Thoracic aorta endothelial cell (primary cell): ENCODE measurements around the gene FHDC1. TPM values are rescaled to one million over a fixed set of nuclear protein-coding genes. Genes with fewer than 3 reads are reported as not detected.

Experiments
- total RNA-seq: library from RNA; depleted of rRNA; stranded (reverse); fragments of >200 nt; gene quantifications from 2 replicates; pipeline ENCODE4 v1.2.3, GENCODE V29; 2012

The FHDC1 gene, protein sequence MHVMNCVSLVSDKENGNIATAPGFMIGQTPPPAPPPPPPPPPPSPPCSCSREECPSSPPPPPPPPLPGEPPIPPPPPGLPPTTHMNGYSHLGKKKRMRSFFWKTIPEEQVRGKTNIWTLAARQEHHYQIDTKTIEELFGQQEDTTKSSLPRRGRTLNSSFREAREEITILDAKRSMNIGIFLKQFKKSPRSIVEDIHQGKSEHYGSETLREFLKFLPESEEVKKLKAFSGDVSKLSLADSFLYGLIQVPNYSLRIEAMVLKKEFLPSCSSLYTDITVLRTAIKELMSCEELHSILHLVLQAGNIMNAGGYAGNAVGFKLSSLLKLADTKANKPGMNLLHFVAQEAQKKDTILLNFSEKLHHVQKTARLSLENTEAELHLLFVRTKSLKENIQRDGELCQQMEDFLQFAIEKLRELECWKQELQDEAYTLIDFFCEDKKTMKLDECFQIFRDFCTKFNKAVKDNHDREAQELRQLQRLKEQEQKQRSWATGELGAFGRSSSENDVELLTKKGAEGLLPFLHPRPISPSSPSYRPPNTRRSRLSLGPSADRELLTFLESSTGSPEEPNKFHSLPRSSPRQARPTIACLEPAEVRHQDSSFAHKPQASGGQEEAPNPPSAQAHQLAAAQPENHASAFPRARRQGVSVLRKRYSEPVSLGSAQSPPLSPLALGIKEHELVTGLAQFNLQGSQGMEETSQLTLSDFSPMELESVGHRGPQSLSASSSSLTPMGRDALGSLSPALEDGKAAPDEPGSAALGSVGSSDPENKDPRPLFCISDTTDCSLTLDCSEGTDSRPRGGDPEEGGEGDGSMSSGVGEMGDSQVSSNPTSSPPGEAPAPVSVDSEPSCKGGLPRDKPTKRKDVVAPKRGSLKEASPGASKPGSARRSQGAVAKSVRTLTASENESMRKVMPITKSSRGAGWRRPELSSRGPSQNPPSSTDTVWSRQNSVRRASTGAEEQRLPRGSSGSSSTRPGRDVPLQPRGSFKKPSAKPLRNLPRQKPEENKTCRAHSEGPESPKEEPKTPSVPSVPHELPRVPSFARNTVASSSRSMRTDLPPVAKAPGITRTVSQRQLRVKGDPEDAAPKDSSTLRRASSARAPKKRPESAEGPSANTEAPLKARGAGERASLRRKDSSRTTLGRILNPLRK
- 0.07 and 0.13 TPM in 2 replicates for total RNA-seq

GRCh38 chr4:152935631-152936445 is at the start of gene FHDC1:
Gene FHDC1, plus strand, starts transcription at chr4:152936323. Its CDS starts 6,735 bp downstream, at chr4:152943058.

Other genes with a start within 250 kb of the FHDC1 start
- gene TIGD4, start 156.6 kb upstream of the FHDC1 start, total RNA-seq, result 0.27 and 0.29 TPM in 2 replicates
- gene ARFIP1, start 156.4 kb upstream of the FHDC1 start, total RNA-seq, result 52.2 and 61.3 TPM in 2 replicates